HEK293T (cell line): ENCODE measurements around the gene MACROD2.

Experiments used
- CTCF ChIA-PET: fragments of 350-600 bp; formaldehyde crosslinking; extraction: SDS; loops from one replicate; lab custom pipeline; 2021; ENCODE audit warnings: antibody characterized with exemption, inconsistent platforms; lab: Yijun Ruan, JAX
- POLR2A ChIA-PET: fragments of 350-600 bp; formaldehyde crosslinking; extraction: SDS; loops from one replicate; lab custom pipeline; 2020; ENCODE audit warnings: antibody characterized with exemption, inconsistent platforms; lab: Yijun Ruan, JAX
- DNase-seq: peaks from one replicate; pipeline ENCODE4 v3.0.0; 2012; ENCODE audit warnings: mixed read lengths; ENCODE audit errors: extremely low spot score
- ARNT ChIP-seq: fragments of 450-650 bp; IDR thresholded peaks from 2 replicates; pipeline ENCODE4 v1.6.1; 2017; ENCODE audit warnings: mild to moderate bottlenecking
- BHLHE40 ChIP-seq: fragments of 450-650 bp; IDR thresholded peaks from 2 replicates; pipeline ENCODE4 v1.6.1; 2016; ENCODE audit warnings: mild to moderate bottlenecking, moderate library complexity, borderline replicate concordance
- CTBP1 ChIP-seq: fragments of 450-650 bp; IDR thresholded peaks from 2 replicates; pipeline ENCODE4 v1.6.1; 2016; ENCODE audit warnings: borderline replicate concordance
- ELF4 ChIP-seq: fragments of 450-650 bp; IDR thresholded peaks from 2 replicates; pipeline ENCODE4 v1.6.1; 2017; ENCODE audit warnings: antibody characterized with exemption
- FOXA1 ChIP-seq: fragments of 450-650 bp; IDR thresholded peaks from 2 replicates; pipeline ENCODE4 v1.6.1; 2016; ENCODE audit warnings: mild to moderate bottlenecking
- FOXK2 ChIP-seq: fragments of 450-650 bp; IDR thresholded peaks from 2 replicates; pipeline ENCODE4 v1.6.1; 2016; ENCODE audit warnings: mild to moderate bottlenecking
- FOXM1 ChIP-seq: fragments of 450-650 bp; IDR thresholded peaks from 2 replicates; pipeline ENCODE4 v1.6.1; 2017; ENCODE audit warnings: mild to moderate bottlenecking, borderline replicate concordance
- HDGF ChIP-seq: fragments of 450-650 bp; IDR thresholded peaks from 2 replicates; pipeline ENCODE4 v1.6.1; 2017; ENCODE audit warnings: antibody characterized with exemption, borderline replicate concordance
- L3MBTL2 ChIP-seq: fragments of 450-650 bp; conservative IDR thresholded peaks from 2 replicates; pipeline ENCODE4 v1.6.1; 2016; ENCODE audit warnings: mild to moderate bottlenecking
- LEF1 ChIP-seq: fragments of 450-650 bp; IDR thresholded peaks from 2 replicates; pipeline ENCODE4 v1.6.1; 2017; ENCODE audit warnings: mild to moderate bottlenecking, borderline replicate concordance
- NFRKB ChIP-seq: fragments of 450-650 bp; IDR thresholded peaks from 2 replicates; pipeline ENCODE4 v1.6.1; 2016; ENCODE audit warnings: mild to moderate bottlenecking, moderate library complexity
- PKNOX1 ChIP-seq: fragments of 450-650 bp; IDR thresholded peaks from 2 replicates; pipeline ENCODE4 v1.6.1; 2016
- SP1 ChIP-seq: fragments of 450-650 bp; IDR thresholded peaks from 2 replicates; pipeline ENCODE4 v1.6.1; 2017
- SUZ12 ChIP-seq: fragments of 450-650 bp; IDR thresholded peaks from 2 replicates; pipeline ENCODE4 v1.6.1; 2016; ENCODE audit warnings: mild to moderate bottlenecking
- TARDBP ChIP-seq: fragments of 450-650 bp; IDR thresholded peaks from 2 replicates; pipeline ENCODE4 v1.6.1; 2016
- ZNF384 ChIP-seq: fragments of 450-650 bp; IDR thresholded peaks from 2 replicates; pipeline ENCODE4 v1.6.1; 2016

MACROD2 gene

GRCh38 chr20:14521436-14521835 lies 526.1 kb downstream of the MACROD2 start:
- TF ChIP-seq SP1, result no peak
- TF ChIP-seq ARNT, result no peak
- TF ChIP-seq SUZ12, result no peak
- TF ChIP-seq NFRKB, result no peak
- no peak for TF ChIP-seq FOXK2
- no peak for TF ChIP-seq ZNF384
- no peak for TF ChIP-seq TARDBP
- TF ChIP-seq HDGF, result no peak
- POLR2A ChIA-PET, result no interaction called here
- CTCF ChIA-PET, result no interaction called here
- DNase-seq, result no peak

- ChIA-PET CTCF (no interaction called here), POLR2A (no interaction called here)
- TF ChIP-seq HDGF, result no peak
- TF ChIP-seq BHLHE40, result no peak
- TF ChIP-seq SP1, result no peak
- TF ChIP-seq ARNT, result no peak
- TF ChIP-seq FOXM1, result no peak
- TF ChIP-seq SUZ12, result no peak
- TF ChIP-seq ZNF384, result no peak
- TF ChIP-seq FOXA1, result no peak
- TF ChIP-seq TARDBP, result no peak
- no peak for TF ChIP-seq NFRKB
- no peak for TF ChIP-seq FOXK2
- no peak for TF ChIP-seq PKNOX1
- TF ChIP-seq L3MBTL2, result no peak
- no peak for TF ChIP-seq ELF4
- DNase-seq, result no peak
Observed at GRCh38 chr20:14522595-14522994, 527.3 kb downstream of the MACROD2 start.

GRCh38 chr20:14523090-14523489 lies 527.8 kb downstream of the MACROD2 start:
- TF ChIP-seq SP1 (no peak), BHLHE40 (no peak), SUZ12 (no peak), ELF4 (no peak), L3MBTL2 (no peak)
- CTCF ChIA-PET, result no interaction called here
- DNase-seq, result no peak
- POLR2A ChIA-PET, result no interaction called here

GRCh38 chr20:14525426-14525825 lies 530.1 kb downstream of the MACROD2 start:
- DNase-seq, result no peak
- ChIA-PET CTCF (no interaction called here), POLR2A (no interaction called here)
- TF ChIP-seq FOXM1 (no peak), HDGF (no peak), BHLHE40 (no peak), TARDBP (no peak), SUZ12 (no peak), FOXK2 (no peak), SP1 (no peak)

GRCh38 chr20:14526891-14527290 lies 531.6 kb downstream of the MACROD2 start:
- DNase-seq, result no peak
- CTCF ChIA-PET, result no interaction called here
- POLR2A ChIA-PET, result no interaction called here
- TF ChIP-seq SP1, result no peak

- ChIA-PET CTCF (no interaction called here), POLR2A (no interaction called here)
- TF ChIP-seq BHLHE40 (no peak), FOXM1 (no peak), FOXK2 (no peak), NFRKB (no peak), HDGF (no peak), FOXA1 (no peak), SUZ12 (no peak), ARNT (no peak), PKNOX1 (no peak), TARDBP (no peak), L3MBTL2 (no peak), ELF4 (no peak), CTBP1 (no peak), SP1 (no peak), ZNF384 (no peak)
- no peak for DNase-seq
Observed at GRCh38 chr20:14531786-14532185, 536.5 kb downstream of the MACROD2 start.

GRCh38 chr20:14536738-14537137 lies 541.4 kb downstream of the MACROD2 start:
- no peak for DNase-seq
- TF ChIP-seq LEF1 (no peak), ELF4 (no peak), TARDBP (no peak)
- ChIA-PET POLR2A (no interaction called here), CTCF (no interaction called here)

GRCh38 chr20:14538433-14538832 lies 543.1 kb downstream of the MACROD2 start:
- TF ChIP-seq PKNOX1, result no peak
- TF ChIP-seq NFRKB, result no peak
- no peak for TF ChIP-seq ELF4
- no peak for TF ChIP-seq FOXM1
- no peak for TF ChIP-seq HDGF
- no peak for TF ChIP-seq ARNT
- TF ChIP-seq SUZ12, result no peak
- no peak for TF ChIP-seq CTBP1
- no peak for TF ChIP-seq LEF1
- no peak for TF ChIP-seq TARDBP
- no peak for TF ChIP-seq BHLHE40
- TF ChIP-seq FOXK2, result no peak
- no peak for TF ChIP-seq SP1
- no peak for TF ChIP-seq ZNF384
- no peak for TF ChIP-seq L3MBTL2
- TF ChIP-seq FOXA1, result no peak
- no peak for DNase-seq
- ChIA-PET POLR2A (no interaction called here), CTCF (no interaction called here)
